ENCODE results near the gene LRMDA.

The LRMDA gene

DNA sequence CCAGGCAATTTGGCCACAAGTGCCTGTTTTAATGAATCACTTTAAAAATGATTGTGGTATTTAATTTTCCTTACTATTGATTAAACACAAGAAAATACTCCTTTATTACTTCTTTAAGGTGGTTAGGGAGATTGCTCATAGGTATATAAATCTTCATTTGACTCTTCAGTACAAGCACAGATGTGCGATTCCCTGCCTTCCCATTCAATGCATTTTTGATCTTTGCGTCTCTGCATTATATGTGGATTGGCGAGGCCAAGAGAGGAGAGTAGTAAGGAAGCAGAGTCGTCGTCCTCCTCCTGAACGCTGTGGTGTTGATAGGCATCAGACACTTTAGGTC is 683.7 kb downstream of the LRMDA start:
- ATAC-seq (ENCODE audit: insufficient read depth, low read depth) = no peak
- Histone ChIP-seq H3K9me3 (ENCODE audit: insufficient read depth, low read length, severe bottlenecking) (no peaks in the 10 kb centered on the region), H3K4me1 (ENCODE audit: insufficient read depth, low read length) (no peaks in the 10 kb centered on the region), H3K4me2 (ENCODE audit: insufficient read depth, low read length) (no peak overlapping the region), H3K27me3 (ENCODE audit: insufficient read depth, low read length, poor library complexity) (no peaks in the 10 kb centered on the region), H2AFZ (ENCODE audit: low read depth, low read length) (no peak overlapping the region), H4K20me1 (ENCODE audit: insufficient read depth, low read length) (no peaks in the 10 kb centered on the region), H3K9ac (ENCODE audit: low read depth, low read length) (no peak overlapping the region), H3K4me3 (ENCODE audit: low read depth in 1 of 2, low read length in 2 of 2) (no peak overlapping the region), H3K27ac (ENCODE audit: low read length) (no peak overlapping the region), H3K79me2 (ENCODE audit: insufficient read depth, low read length) (no peaks in the 10 kb centered on the region), H3K36me3 (ENCODE audit: insufficient read depth, low read length) (no peaks in the 10 kb centered on the region)
- TF ChIP-seq EZH2 (IDR thresholded peaks at IDR 0.05; ENCODE audit: borderline replicate concordance, low read depth, low read length, severe bottlenecking) = no peak
- TF ChIP-seq, protein P1, sequence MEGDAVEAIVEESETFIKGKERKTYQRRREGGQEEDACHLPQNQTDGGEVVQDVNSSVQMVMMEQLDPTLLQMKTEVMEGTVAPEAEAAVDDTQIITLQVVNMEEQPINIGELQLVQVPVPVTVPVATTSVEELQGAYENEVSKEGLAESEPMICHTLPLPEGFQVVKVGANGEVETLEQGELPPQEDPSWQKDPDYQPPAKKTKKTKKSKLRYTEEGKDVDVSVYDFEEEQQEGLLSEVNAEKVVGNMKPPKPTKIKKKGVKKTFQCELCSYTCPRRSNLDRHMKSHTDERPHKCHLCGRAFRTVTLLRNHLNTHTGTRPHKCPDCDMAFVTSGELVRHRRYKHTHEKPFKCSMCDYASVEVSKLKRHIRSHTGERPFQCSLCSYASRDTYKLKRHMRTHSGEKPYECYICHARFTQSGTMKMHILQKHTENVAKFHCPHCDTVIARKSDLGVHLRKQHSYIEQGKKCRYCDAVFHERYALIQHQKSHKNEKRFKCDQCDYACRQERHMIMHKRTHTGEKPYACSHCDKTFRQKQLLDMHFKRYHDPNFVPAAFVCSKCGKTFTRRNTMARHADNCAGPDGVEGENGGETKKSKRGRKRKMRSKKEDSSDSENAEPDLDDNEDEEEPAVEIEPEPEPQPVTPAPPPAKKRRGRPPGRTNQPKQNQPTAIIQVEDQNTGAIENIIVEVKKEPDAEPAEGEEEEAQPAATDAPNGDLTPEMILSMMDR (IDR thresholded peaks at IDR 0.05; ENCODE audit: borderline replicate concordance, extremely low read depth, low read length, poor library complexity, severe bottlenecking) = no peak
- DNase-seq = no peak

DNA sequence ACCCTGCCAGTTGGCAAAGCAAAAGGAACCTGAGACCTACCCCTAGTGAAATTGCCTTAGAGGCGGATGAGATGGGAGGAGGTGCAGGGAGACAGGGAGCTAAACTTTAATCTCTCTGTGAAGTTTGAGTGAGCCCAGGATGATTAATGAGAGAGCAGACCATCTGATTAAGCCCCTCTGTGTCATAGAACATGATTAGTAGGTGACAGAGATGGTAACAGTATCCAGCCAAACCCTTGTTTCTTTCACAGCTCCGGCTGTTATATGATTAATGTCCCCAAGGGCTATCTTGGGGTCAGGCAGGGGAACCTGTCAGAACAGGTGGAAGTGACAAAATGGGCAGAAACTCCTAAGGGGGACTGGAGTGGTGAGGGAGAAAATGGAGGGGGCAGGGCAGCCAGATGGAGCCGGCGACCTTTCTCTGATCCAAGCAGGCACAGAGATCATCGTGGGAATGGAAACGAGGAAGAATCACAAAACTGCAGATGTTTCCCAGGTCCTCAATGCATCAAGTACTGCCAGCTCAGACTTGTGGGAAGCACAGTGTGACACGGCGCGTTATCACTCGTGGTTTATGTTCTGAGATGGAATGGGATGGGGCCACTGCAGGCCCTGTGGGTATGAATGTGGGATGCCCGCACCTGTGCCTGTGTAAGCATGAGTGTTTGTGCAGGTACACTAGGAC is 684.2 kb downstream of the LRMDA start:
- no peaks in the 10 kb centered on the region for H3K27me3 ChIP-seq (ENCODE audit: insufficient read depth, low read length, poor library complexity)
- H3K27ac ChIP-seq (ENCODE audit: low read length) = no peak overlapping the region
- H3K9me3 ChIP-seq (ENCODE audit: insufficient read depth, low read length, severe bottlenecking) = no peaks in the 10 kb centered on the region
- no peaks in the 10 kb centered on the region for H3K79me2 ChIP-seq (ENCODE audit: insufficient read depth, low read length)
- TF ChIP-seq EZH2 (IDR thresholded peaks at IDR 0.05; ENCODE audit: borderline replicate concordance, low read depth, low read length, severe bottlenecking) = no peak
- TF ChIP-seq, protein P1 (IDR thresholded peaks at IDR 0.05; ENCODE audit: borderline replicate concordance, extremely low read depth, low read length, poor library complexity, severe bottlenecking) = no peak
- H3K4me3 ChIP-seq (ENCODE audit: low read depth in 1 of 2, low read length in 2 of 2) = no peak overlapping the region
- no peaks in the 10 kb centered on the region for H3K4me1 ChIP-seq (ENCODE audit: insufficient read depth, low read length)
- H3K36me3 ChIP-seq (ENCODE audit: insufficient read depth, low read length) = no peaks in the 10 kb centered on the region
- no peak overlapping the region for H3K4me2 ChIP-seq (ENCODE audit: insufficient read depth, low read length)
- DNase-seq = no peak
- no peak overlapping the region for H2AFZ ChIP-seq (ENCODE audit: low read depth, low read length)
- H4K20me1 ChIP-seq (ENCODE audit: insufficient read depth, low read length) = no peaks in the 10 kb centered on the region
- no peak overlapping the region for H3K9ac ChIP-seq (ENCODE audit: low read depth, low read length)
- no peak for ATAC-seq (ENCODE audit: insufficient read depth, low read depth)

- no peak overlapping the region for H3K9ac ChIP-seq (ENCODE audit: low read depth, low read length)
- H3K79me2 ChIP-seq (ENCODE audit: insufficient read depth, low read length) = no peaks in the 10 kb centered on the region
- H3K27me3 ChIP-seq (ENCODE audit: insufficient read depth, low read length, poor library complexity) = no peaks in the 10 kb centered on the region
- no peak overlapping the region for H3K4me3 ChIP-seq (ENCODE audit: low read depth in 1 of 2, low read length in 2 of 2)
- H3K36me3 ChIP-seq (ENCODE audit: insufficient read depth, low read length) = no peaks in the 10 kb centered on the region
- H3K9me3 ChIP-seq (ENCODE audit: insufficient read depth, low read length, severe bottlenecking) = no peaks in the 10 kb centered on the region
- no peak overlapping the region for H3K27ac ChIP-seq (ENCODE audit: low read length)
- DNase-seq = no peak
- TF ChIP-seq EZH2 (IDR thresholded peaks at IDR 0.05; ENCODE audit: borderline replicate concordance, low read depth, low read length, severe bottlenecking) = no peak
- TF ChIP-seq, protein P1 (IDR thresholded peaks at IDR 0.05; ENCODE audit: borderline replicate concordance, extremely low read depth, low read length, poor library complexity, severe bottlenecking) = no peak
- no peaks in the 10 kb centered on the region for H4K20me1 ChIP-seq (ENCODE audit: insufficient read depth, low read length)
- no peak overlapping the region for H3K4me2 ChIP-seq (ENCODE audit: insufficient read depth, low read length)
- no peak overlapping the region for H2AFZ ChIP-seq (ENCODE audit: low read depth, low read length)
- no peak for ATAC-seq (ENCODE audit: insufficient read depth, low read depth)
- H3K4me1 ChIP-seq (ENCODE audit: insufficient read depth, low read length) = no peaks in the 10 kb centered on the region
Measured at GRCh38 chr10:76116523-76116922, 685.1 kb downstream of the LRMDA start.

All from DND-41 (cell line).